Stimulated activated CD4-positive, alpha-beta T cell treated with anti-CD3 and anti-CD28 coated beads, Interleukin-15, amount 100 ng/mL, for 1 hour (primary cell): ENCODE measurements around the gene ZNF454.

ENCODE experiments used
- DNase-seq, 2 donors: peaks; one replicate each; pipeline ENCODE4 v3.0.0-alpha.2; 2020; ENCODE audit warnings: low read depth in 1 of 2, low spot score in 1 of 2

Gene ZNF454

DNA sequence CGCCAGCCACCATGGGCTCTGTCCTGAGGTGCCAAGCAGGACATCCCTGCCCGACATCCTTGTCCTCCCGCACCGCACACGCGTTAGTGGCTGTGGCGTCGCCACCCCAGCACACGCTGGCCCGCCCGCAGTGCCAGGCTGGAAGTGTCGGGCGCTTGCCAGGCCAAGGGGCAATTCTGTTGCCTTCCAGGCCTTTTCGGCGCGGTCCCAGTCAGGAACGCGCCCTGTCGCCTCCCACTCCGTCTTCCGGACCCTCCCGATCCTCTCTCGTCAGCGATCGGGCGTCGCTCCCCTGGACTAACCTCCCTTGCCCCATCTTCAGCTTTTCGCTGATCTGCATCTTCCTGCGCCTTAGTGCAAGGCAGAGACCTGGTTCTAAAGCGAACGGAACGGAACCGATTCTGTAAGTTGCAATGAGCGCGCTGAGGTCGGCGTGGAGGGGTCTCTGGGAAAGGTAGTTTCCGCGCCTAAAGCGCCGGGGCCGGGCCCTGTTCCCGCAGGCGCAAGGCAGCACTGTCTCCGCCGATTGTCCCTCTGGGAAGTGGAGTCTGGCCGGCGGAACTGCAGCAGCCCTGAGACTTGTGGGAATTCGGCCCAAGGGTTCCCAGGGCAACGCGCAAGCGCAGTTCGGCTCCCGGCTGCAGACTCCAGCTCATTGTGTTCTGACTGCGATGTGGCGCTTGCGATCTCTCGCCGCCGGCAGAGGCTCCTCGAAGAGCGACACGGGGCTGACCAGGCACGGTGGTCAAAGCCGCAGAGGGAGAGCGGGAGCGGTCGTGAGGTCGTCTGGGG, at the start of gene ZNF454:
ZNF454 (plus strand) TSS at position 630 of the 792 bp plus-strand sequence. CDS start 1,594 bp downstream, outside the sequence.
- DNase-seq: no peak

DNA sequence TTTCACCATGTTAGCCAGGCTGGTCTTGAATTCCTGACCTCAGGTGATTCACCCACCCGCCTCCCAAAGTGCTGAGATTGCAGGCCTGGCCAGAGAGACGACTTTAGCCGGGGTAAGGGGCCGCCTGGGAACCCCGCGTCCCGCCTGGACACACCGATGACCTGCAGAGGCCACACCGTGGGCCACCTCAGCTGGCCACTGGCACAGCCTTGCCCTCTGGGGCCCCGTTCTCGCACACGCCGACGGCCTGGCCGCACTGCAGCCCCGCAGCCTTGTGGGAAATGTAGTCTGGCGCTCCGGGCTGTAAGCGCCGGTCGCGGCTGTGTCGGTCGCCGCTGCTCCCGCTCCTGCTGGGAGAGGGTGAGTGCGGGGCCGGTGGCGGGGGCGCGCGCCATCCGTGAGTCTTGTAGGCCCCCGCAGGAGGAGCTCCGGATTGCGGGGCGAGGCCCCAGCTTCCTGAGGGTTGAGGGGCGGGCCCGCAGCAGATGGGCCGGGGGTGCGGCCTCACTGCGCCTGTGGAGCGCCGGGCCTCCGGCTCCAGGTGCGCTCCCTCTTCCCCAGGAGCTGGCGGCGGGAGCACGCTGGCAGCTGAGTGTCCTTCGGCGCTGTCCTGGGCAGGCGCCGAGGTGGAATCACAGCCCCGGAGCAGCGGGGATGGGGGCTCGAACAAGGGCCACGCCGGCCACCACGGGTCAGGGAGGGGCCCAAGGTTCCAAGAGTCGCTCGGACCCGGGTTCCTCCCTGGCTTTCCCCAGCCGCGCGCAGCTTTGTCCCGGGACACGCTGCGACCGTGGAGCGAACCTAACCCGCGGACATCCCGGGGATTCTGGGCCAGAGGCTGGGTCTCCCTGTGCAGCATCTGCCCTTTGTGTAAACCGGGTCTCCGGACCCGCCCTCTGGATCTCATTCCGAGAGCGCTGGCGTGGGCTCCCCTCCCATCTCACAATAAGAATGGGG, 45.1 kb upstream of the ZNF454 start, which contains the start of gene ZFP2:
ZFP2 (plus strand) TSS at position 299 of the 957 bp plus-strand sequence. CDS start 35,401 bp downstream, outside the sequence.
- peak in 1 of 2 donors; percentile 24 for DNase-seq

GRCh38 chr5:178899289-178899688, 41.7 kb upstream of the ZNF454 start:
- no peak for DNase-seq

DNA sequence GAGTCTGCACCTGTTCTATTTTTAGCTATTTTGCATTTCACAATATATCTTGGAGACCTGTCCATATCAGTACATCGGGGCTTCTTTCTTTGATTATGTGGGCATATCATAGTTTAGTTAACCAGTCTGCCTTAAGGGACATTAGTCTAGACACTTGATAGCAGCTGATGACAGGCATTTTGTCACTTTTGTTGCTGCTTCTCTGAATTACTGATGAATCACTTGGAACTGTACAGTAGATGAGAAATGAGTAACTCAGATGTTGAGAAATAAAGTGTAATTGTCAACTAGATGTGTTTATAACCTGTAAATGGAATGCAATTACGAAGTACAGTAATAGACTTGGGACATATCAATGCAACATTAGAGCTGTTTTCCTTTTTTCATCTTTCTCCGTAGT, 38.1 kb upstream of the ZNF454 start:
- no peak for DNase-seq

GRCh38 chr5:178931846-178932760, 8.9 kb upstream of the ZNF454 start:
- DNase-seq: no peak

DNA sequence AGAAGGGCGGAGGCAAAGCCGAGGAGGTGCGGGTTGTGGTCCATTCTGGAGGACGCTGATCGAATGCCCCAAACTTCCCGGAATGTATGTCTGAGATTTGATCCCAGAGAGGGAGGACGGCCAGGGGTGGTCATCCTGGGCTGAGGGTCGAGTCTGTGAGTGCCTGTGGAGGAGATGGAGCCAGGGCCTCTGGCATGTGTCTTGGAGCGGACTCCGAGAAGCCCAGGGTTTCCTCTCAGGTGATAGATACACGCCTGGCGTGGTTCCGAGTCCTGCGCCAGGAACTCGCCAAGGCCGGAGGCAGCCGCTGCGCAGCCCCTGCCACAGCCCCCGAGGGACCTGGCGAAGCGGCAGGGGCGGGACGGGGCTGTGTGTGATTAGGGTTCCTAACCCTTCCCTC, 363 bp downstream of the ZNF454 start:
- DNase-seq: no peak

GRCh38 chr5:178965465-178966055, 24.6 kb downstream of the ZNF454 start:
- DNase-seq: no peak

- DNase-seq: no peak
These were observed 40.4 kb downstream of the ZNF454 start for GRCh38 chr5:178981381-178981780.

GRCh38 chr5:178982941-178983340, 41.9 kb downstream of the ZNF454 start:
- no peak for DNase-seq

DNA sequence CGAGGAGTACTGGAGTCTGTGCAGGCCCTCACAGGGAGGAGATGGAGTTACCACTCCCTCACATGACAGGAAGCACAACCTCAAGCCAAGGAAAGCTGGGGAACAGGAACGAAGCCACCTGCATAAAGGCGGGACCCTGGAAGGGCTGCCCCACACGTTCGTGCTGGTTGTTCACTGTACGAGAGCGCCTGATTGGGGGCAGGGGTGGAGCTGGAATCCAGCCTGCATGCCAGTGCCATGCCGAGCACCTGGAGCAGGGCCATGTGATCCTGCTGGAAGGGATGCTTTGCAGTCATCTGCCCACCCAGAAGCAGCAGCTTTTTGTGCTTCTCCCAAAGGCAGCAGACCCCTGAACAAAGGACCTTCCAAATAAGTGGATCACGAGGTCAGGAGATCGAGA, 42.7 kb downstream of the ZNF454 start:
- no peak for DNase-seq

DNA sequence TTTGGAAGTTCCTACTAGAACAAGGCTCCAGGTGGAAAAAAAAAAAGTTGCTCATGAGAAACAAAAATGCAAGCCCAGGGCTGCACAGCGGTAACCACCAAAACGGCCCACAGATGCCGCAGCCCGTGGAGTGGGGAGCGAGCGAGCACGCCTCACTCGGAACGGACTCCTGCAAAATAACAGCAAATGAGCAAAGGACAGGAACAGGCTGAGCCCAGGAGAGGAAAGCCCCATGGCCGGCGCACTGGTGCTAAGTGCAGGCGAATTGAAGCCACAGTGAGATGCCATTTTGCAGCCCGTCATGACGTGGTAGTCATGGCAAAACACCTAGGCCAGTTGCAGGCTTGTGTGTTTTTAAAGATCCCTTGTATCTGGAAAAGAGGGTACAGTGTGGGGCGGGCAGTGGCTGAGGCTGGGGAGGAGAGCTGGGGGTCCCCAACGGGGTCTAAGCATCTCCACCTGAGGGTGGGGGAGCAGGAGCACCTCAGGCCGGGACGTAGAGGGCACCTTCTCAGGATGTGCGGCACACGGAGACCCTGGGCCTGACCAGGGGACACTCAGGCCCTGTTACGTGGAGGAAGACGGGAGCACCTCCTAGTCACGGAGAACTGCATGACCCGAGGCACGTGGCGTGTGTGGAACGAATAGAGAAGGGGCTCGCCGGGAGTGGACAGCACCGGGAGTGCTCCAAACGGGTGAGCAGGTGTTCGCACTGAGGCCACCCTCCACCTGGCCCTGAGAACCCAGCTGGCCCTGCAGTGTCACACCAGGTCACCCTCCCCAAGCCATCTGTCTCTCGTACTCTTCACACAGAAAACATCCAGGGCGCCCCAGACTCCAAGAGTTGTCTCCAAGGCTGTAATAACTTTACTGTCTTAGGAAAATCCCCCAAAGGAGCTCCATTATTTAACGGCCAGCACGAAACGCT, 43.4 kb downstream of the ZNF454 start:
- DNase-seq: no peak

- no peak for DNase-seq
These were observed 45.4 kb downstream of the ZNF454 start for GRCh38 chr5:178986326-178986960.

DNA sequence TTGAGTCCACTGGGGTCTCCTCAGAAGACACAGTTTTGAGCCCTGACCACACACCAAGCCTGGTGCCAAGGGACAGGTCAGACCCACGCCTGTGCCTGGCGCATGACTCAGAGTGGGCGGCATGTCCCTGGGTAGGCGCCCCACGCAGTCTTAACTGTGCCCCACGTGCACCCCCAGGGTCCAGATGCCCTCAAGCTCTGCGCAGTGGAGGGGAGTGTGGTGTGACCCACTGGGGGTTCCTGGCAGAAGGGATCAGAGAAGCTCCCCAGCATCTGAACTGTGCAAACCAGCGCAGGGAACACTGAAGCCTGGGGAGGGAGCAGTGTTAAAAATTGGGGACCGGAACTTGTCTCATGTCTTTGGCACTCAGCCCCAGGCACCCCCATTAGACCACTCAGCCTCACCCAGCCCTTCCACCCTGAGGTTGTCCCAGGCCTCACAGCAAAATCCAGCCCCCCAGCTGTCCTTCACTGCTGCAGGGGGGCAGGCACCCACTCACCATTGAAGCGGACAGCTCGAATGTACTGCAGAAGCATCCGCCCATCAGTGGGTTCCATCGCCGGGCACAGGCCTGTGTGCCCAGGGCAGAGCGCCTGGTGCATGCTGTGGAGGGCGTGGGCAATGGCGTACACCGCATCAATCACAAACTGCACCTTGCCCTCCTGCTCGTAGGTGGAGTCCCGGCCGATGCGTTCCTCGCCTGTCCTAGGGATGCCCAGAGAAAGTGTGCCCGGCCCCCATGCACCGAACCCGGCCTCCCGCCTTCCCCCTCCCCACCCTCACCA, 47.6 kb downstream of the ZNF454 start:
- no peak for DNase-seq

DNA sequence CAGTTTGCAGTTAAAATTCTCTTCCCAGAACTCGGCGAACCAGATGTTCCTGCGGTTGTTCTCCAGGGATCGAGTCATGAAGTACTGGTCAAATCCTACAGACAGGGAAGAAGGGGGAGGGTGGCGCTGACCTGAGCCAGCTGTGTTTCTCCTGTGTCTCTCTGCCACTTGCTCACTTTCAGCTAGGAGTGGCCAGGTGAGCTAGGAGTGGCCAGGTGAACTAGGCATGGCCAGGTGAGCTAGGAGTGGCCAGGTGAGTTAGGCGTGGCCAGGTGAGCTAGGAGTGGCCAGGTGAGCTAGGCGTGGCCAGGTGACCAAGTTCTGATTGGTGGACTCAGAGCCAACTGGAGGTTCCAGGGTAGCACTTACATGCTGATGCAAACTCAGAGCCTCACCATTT, 48.3 kb downstream of the ZNF454 start:
- no peak for DNase-seq

- no peak for DNase-seq
These were observed 49.5 kb downstream of the ZNF454 start for GRCh38 chr5:178990491-178990890.

DNA sequence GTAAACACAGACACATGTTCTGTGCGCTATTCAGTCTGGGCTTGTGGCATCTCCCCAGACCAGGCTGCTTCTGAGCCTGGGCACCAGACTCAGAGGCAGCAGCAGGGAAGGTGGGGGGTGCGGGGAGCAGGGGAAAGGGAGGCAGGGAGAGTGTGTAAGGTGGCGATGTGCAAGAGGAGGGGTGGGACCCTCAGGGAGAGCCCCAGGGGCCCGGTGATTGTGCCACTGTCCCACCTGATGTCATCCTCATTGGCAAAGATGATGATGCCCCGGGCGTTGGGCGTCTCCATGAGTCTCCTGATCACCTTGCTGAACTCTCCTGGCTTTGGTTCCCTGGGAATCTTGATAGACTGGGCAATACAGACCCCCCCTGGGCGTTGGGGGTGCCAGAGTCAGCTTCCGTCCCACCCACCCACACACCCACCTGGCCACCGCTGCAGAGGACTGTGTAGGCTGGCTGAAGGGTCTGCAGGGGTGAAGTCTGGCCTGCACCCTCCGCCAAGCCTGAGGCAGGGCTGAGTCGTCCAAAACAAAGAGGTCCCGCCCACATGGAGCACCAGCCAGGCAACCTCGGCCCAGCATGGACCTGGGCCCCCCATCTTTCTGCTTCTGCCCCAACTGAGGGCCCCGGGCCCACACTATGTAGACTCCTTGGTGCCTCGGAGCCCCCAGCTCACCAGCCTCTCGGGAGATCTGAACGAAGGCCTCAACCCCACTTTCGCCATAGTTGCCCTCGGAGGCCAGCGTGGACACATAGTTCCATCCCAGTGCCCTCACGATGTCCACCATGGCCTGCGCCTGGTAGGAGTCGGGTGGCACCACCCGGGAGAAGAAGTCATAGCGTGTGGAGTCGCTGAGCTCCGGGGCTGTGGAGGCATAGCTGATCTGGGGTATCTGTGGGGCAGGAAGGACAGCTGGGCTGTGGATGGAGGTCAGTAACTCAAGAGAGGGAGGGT, 50.5 kb downstream of the ZNF454 start:
- DNase-seq: no peak
